K562 (cell line): ENCODE data around the gene PRPF8. TPM values are rescaled to one million over a fixed set of nuclear protein-coding genes. Genes with fewer than 3 reads are reported as not detected.
A peak's percentile ranks its signal among the peaks of the same experiment; 100 is the strongest.

ENCODE experiments used
- AFF1 ChIP-seq, 2 experiments: fragments of 450-650 bp; IDR thresholded peaks; 2 replicates each; pipeline ENCODE4 v1.6.1; 2018; ENCODE audit warnings: mild to moderate bottlenecking in 2 of 2, low read depth in 1 of 2; ENCODE audit not compliant: partially characterized antibody in 2 of 2
- CBX8 ChIP-seq: fragments of 200-600 bp; sonication (generic); IDR thresholded peaks from 2 replicates; pipeline ENCODE4 v1.6.1; 2012; ENCODE audit warnings: borderline replicate concordance, mixed run types, low read depth, mild to moderate bottlenecking, moderate library complexity, mixed read lengths, low read length, control low read depth, inconsistent platforms; ENCODE audit not compliant: poor library complexity, severe bottlenecking; ENCODE audit errors: extremely low read depth
- CCNT2 ChIP-seq: IDR thresholded peaks from 2 replicates; pipeline ENCODE4 v1.6.1; 2011; ENCODE audit warnings: borderline replicate concordance, low read depth, mild to moderate bottlenecking, moderate library complexity, mixed read lengths, low read length; ENCODE audit not compliant: insufficient read length; ENCODE audit errors: extremely low read depth
- CHD1 ChIP-seq: fragments of 200-600 bp; sonication (generic); IDR thresholded peaks from one replicate; pipeline ENCODE4 v1.6.1; 2012; ENCODE audit warnings: mild to moderate bottlenecking, moderate library complexity, low read length, inconsistent platforms
- CHD2 ChIP-seq: IDR thresholded peaks from 2 replicates; pipeline ENCODE4 v1.6.1; 2011; ENCODE audit warnings: low read depth, low read length
- FOS ChIP-seq: IDR thresholded peaks from 3 replicates; pipeline ENCODE4 v1.6.1; 2011; ENCODE audit not compliant: insufficient read length; ENCODE audit errors: extremely low read depth
- GABPB1 ChIP-seq: sonication (generic); formaldehyde crosslinking; IDR thresholded peaks from 2 replicates; pipeline ENCODE4 v1.8.0; 2022; ENCODE audit warnings: mild to moderate bottlenecking, missing genetic modification reagents
- GABPB2 ChIP-seq: fragments of 250-450 bp; sonication (Bioruptor Pico); conservative IDR thresholded peaks from 2 replicates; pipeline ENCODE4 v1.5.1; 2021; ENCODE audit warnings: mild to moderate bottlenecking
- KLF13 ChIP-seq: fragments of 450-650 bp; IDR thresholded peaks from 2 replicates; pipeline ENCODE4 v1.6.1; 2016; ENCODE audit warnings: missing genetic modification characterization, low read depth, mild to moderate bottlenecking, missing compliant biosample characterization, moderate library complexity, borderline replicate concordance
- MNT ChIP-seq, 2 experiments: fragments of 450-650 bp; conservative IDR thresholded peaks; 2 replicates each; pipeline ENCODE4 v1.6.1; 2017; ENCODE audit warnings: mild to moderate bottlenecking in 2 of 2, moderate library complexity in 2 of 2
- MTA1 ChIP-seq: fragments of 450-650 bp; IDR thresholded peaks from 2 replicates; pipeline ENCODE4 v1.6.1; 2017; ENCODE audit warnings: borderline replicate concordance
- MTA3 ChIP-seq: fragments of 450-650 bp; formaldehyde crosslinking; IDR thresholded peaks from 2 replicates; pipeline ENCODE4 v1.6.1; 2017; ENCODE audit warnings: mild to moderate bottlenecking, borderline replicate concordance
- NCOA1 ChIP-seq: fragments of 450-650 bp; IDR thresholded peaks from 2 replicates; pipeline ENCODE4 v1.6.1; 2016; ENCODE audit warnings: low read depth
- POLR2AphosphoS5 ChIP-seq: IDR thresholded peaks from 2 replicates; pipeline ENCODE4 v1.6.1; 2011; ENCODE audit warnings: mild to moderate bottlenecking, low read depth, low read length, moderate library complexity; ENCODE audit not compliant: control insufficient read depth, insufficient read depth
- SNRNP70 ChIP-seq: fragments of 200-400 bp; formaldehyde crosslinking; optimal IDR thresholded peaks from 2 replicates; pipeline ENCODE3; 2017; ENCODE audit warnings: low read depth, low read length
- SRSF7 ChIP-seq: fragments of 200-400 bp; formaldehyde crosslinking; optimal IDR thresholded peaks from 2 replicates; pipeline ENCODE3; 2017; ENCODE audit warnings: mild to moderate bottlenecking, low read depth, low read length
- ZNF121 ChIP-seq: sonication (generic); formaldehyde crosslinking; conservative IDR thresholded peaks from 2 replicates; pipeline ENCODE4 v1.8.0; 2022; ENCODE audit warnings: missing genetic modification reagents
- ZNF511 ChIP-seq: sonication (generic); formaldehyde crosslinking; IDR thresholded peaks from 2 replicates; pipeline ENCODE4 v1.8.0; 2022; ENCODE audit warnings: mild to moderate bottlenecking, missing genetic modification reagents
- ZNF780A ChIP-seq: fragments of 250-450 bp; sonication (Bioruptor Pico); IDR thresholded peaks from 2 replicates; pipeline ENCODE4 v1.5.0; 2021; ENCODE audit warnings: mild to moderate bottlenecking
- ZSCAN32 ChIP-seq: fragments of 450-650 bp; formaldehyde crosslinking; IDR thresholded peaks from 2 replicates; pipeline ENCODE4 v1.4.0; 2020; ENCODE audit warnings: mild to moderate bottlenecking, moderate library complexity
- polyA plus RNA-seq, 8 experiments: library from polyadenylated mRNA; depleted of rRNA in 4 of 8; stranded (reverse) in 5 of 8; unstranded in 3 of 8; fragments of >200 nt; fragmentation: Nextera tagmentation in 2 of 8; fragmentation: Illumina TruSeq in 1 of 8; extraction: Ambion mirVana in 2 of 8; extraction: Trizol in 1 of 8; gene quantifications; 2 replicates each; pipeline versions ENCODE4 v1.2.1 to v1.2.3, GENCODE V29; 2011 to 2014; ENCODE audit warnings: inconsistent platforms in 1 of 8, missing spikeins in 1 of 8
- total RNA-seq, 7 experiments: library from RNA; depleted of rRNA in 6 of 7; stranded (reverse); fragments of >200 nt in 6 of 7; fragmentation: Illumina TruSeq in 2 of 7; extraction: Trizol in 2 of 7; gene quantifications; 2 replicates each; pipeline versions ENCODE4 v1.2.1 to v1.2.3, GENCODE V29; 2011 to 2021; ENCODE audit warnings: low replicate concordance in 1 of 7

The PRPF8 gene
- total and polyA plus RNA-seq, 9 of the 15 experiments (the other 6 are each of a cell fraction or from before 2014, with no cell fraction given) = 64.3 to 294 (median 85.9) TPM

GRCh38 chr17:1684378-1685189 is at the start of gene PRPF8 (continued):
- TF ChIP-seq CHD1 (peak; percentile 38), NCOA1 (no peak), SNRNP70 (no peak), FOS (peak; percentile 79), GABPB1 (CRISPR knock-in tag) (peak; percentile 79), POLR2AphosphoS5 (peak; percentile 71; the same call in 1 of the 2 replicates), GABPB2 (CRISPR knock-in tag) (no peak), CHD2 (peak; percentile 37; the same call in 1 of the 2 replicates), MTA3 (no peak), ZNF121 (CRISPR knock-in tag) (no peak), SRSF7 (no peak), AFF1 (IDR thresholded peaks at IDR 0.05; ENCODE audit: low read depth in 1 of 2, partially characterized antibody in 2 of 2) (no peak), ZNF780A (CRISPR knock-in tag) (no peak), ZNF511 (CRISPR knock-in tag) (no peak), MNT (conservative IDR thresholded peaks at IDR 0.05) (peak; percentile 44 to 80), CCNT2 (peak; percentile 44), ZSCAN32 (CRISPR knock-in tag) (no peak), KLF13 (tag) (0 out of 2 replicates have a peak, but pooled peaks have one; percentile 19), MTA1 (no peak), CBX8 (no peak)
